GM13977 (cell line): ENCODE results near the gene SPPL2A.

ENCODE experiments used
- DNase-seq: peaks from one replicate; pipeline ENCODE4 v3.0.0; 2012; ENCODE audit warnings: low spot score
- CTCF ChIP-seq: IDR thresholded peaks from 2 replicates; pipeline ENCODE4 v1.5.1; 2012; ENCODE audit warnings: mild to moderate bottlenecking, control low read depth; ENCODE audit not compliant: insufficient read depth; ENCODE audit errors: extremely low read depth, missing control alignments
- in situ Hi-C: fragments of 300-500 bp; cut with MboI; formaldehyde crosslinking; loops from one replicate; pipeline ENCODE4 v1.12.0; 2022; ENCODE audit warnings: low sequenced_read_pairs, low pct_unique_long_range_greater_than_20kb, mixed read lengths, inconsistent platforms; ENCODE audit not compliant: unreplicated experiment

Gene SPPL2A

GRCh38 chr15:50790778-50791453, 25.4 kb upstream of the SPPL2A start:
- no peak for TF ChIP-seq CTCF
- in situ Hi-C loops: no loop called here
- DNase-seq: no peak

- no peak for TF ChIP-seq CTCF
- no peak for DNase-seq
- in situ Hi-C loops: no loop called here
Observed at GRCh38 chr15:50786871-50787270, 21.4 kb upstream of the SPPL2A start.

DNA sequence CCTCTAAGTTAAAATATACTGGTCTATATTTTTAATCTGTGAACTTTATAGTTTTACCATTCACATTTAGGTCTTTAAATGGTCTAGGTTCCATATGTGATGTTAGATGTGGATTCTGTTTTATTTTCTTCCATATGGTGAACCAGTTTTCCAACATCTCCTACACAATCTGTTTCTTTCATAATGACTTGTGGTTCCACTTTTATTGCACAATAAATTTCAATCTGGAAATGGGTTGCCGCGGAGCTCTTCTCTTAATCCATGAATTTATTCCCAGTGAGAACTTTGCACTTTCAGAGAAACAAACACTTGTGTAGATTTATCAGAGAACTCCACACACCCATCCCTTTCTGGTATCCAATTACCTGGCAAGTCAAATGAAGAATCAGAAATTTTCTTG, 20.9 kb upstream of the SPPL2A start:
- in situ Hi-C loops: no loop called here
- no peak for DNase-seq
- no peak for TF ChIP-seq CTCF

DNA sequence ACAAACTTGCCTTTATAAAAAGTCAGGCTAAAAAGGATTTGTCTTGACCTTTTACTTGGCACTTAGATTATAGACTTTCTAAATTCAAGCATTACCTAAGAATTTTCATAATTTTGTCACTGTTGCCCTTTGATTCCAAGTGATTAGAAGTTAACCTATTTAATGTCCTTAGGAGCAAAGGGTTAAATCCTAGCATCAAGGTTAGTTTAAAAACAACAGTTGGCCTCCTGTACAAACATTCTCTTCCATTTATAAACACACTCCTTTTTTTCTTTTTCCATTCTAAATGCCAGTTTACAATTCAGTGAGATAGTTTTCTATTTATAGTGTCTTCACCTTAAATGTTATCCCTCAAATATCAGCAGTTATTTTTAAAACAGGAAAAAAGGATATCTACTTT, 18.4 kb upstream of the SPPL2A start:
- no peak for DNase-seq
- in situ Hi-C loops: no loop called here
- no peak for TF ChIP-seq CTCF

GRCh38 chr15:50783411-50783810, 17.9 kb upstream of the SPPL2A start:
- DNase-seq: no peak
- in situ Hi-C loops: no loop called here
- no peak for TF ChIP-seq CTCF

DNA sequence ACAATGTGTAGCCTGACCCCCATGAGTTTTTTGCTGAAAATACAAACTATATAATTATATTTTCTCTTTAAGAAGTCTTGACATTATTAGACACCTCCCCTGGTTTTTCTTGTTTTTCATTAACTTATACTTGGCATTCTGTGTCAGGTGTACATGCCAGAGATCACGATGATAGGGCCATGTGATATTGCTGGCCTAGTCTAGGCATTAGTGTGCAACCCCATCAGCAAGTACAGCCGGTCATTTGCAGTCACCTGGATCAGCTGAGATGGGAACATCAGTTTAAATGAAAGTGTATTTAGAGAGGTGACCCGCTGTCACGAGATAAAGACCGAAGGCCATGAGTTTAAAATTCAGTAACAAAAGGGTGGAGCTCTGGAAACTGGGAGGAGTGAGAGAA, 12.6 kb upstream of the SPPL2A start:
- no peak for TF ChIP-seq CTCF
- in situ Hi-C loops: no loop called here
- no peak for DNase-seq

GRCh38 chr15:50777042-50777441, 11.5 kb upstream of the SPPL2A start:
- no peak for DNase-seq
- in situ Hi-C loops: no loop called here
- TF ChIP-seq CTCF: no peak
